HFF-Myc (cell line): ENCODE measurements around the gene GPR183.

Experiments used
- DNase-seq: peaks from one replicate; pipeline ENCODE4 v3.0.0-alpha.2; 2011; ENCODE audit warnings: low read depth; ENCODE audit errors: extremely low read depth
- H3K4me3 ChIP-seq: replicated peaks from 2 replicates; pipeline ENCODE4 v1.5.1; 2011; ENCODE audit warnings: low read depth, mild to moderate bottlenecking, control low read depth, low read length
- CTCF ChIP-seq: IDR thresholded peaks from 2 replicates; pipeline ENCODE4 v1.5.1; 2012; ENCODE audit warnings: mild to moderate bottlenecking, low read depth, low read length, control low read depth; ENCODE audit errors: missing control alignments

GPR183 gene

GRCh38 chr13:99277629-99278028, 29.6 kb downstream of the GPR183 start:
- TF ChIP-seq CTCF = no peak
- DNase-seq = no peak
- no peak overlapping the region for H3K4me3 ChIP-seq

GRCh38 chr13:99276706-99277105, 30.5 kb downstream of the GPR183 start:
- TF ChIP-seq CTCF = no peak
- H3K4me3 ChIP-seq = no peak overlapping the region
- no peak for DNase-seq

GRCh38 chr13:99275093-99275469, 32.1 kb downstream of the GPR183 start:
- no peak for TF ChIP-seq CTCF
- DNase-seq = peak; percentile 35

GRCh38 chr13:99273128-99273527, 34.1 kb downstream of the GPR183 start:
- no peak for TF ChIP-seq CTCF
- H3K4me3 ChIP-seq = no peak overlapping the region
- no peak for DNase-seq

More at GRCh38 chr13:99275093-99275469, 32.1 kb downstream of the GPR183 start:
- H3K4me3 ChIP-seq = no peak overlapping the region

GRCh38 chr13:99272481-99272880, 34.7 kb downstream of the GPR183 start:
- no peak for TF ChIP-seq CTCF
- no peak overlapping the region for H3K4me3 ChIP-seq
- no peak for DNase-seq

- no peak overlapping the region for H3K4me3 ChIP-seq
- no peak for DNase-seq
- no peak for TF ChIP-seq CTCF
Measured at GRCh38 chr13:99271249-99271648, 36.0 kb downstream of the GPR183 start.

- no peak overlapping the region for H3K4me3 ChIP-seq
- no peak for TF ChIP-seq CTCF
- DNase-seq = no peak
Measured at GRCh38 chr13:99270518-99270917, 36.7 kb downstream of the GPR183 start.
